ENCODE results near the gene SUCNR1.

SUCNR1 gene

GRCh38 chr3:151859905-151860304 lies 13.5 kb upstream of the SUCNR1 start:
- H3K27ac ChIP-seq, result no peak overlapping the region
- no peak for TF ChIP-seq CTCF (IDR thresholded peaks at IDR 0.05)
- TF ChIP-seq ZFX (IDR thresholded peaks at IDR 0.05; ENCODE audit: borderline replicate concordance), result no peak

GRCh38 chr3:151863611-151864010 lies 9.8 kb upstream of the SUCNR1 start:
- no peak for TF ChIP-seq CTCF (IDR thresholded peaks at IDR 0.05)
- no peak for TF ChIP-seq ZFX (IDR thresholded peaks at IDR 0.05; ENCODE audit: borderline replicate concordance)
- no peak overlapping the region for H3K27ac ChIP-seq

DNA sequence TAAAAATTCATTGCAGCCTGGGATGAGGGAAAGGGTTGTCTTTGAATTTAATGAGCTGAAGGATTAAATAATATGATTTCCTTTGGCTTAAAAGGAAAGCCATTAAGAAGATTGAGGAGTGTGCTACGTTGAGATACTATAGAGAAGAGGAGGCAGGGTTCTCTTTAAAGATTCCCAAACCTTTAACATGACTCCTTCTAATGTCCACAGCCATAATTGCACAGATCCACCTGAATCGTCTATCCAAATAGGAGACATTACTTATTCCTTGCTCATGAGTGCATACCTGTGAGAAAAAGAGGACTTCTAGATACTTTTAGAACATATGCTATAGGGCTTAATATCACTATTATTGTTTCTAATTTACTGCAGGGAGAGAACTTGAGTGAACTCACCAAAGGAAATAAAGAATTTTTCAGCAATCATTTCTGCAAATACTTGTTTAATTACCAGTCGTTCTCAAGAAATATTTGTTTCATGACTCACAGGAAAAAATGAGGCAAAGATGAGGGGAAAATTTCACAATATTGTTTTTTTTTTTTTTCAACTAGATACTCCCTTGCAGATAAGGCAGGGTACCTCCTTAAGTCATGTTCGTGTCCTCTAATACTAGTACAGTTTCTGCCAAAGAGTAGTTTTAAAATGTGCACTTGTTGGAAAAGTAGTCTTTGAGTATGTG lies 8.9 kb upstream of the SUCNR1 start:
- TF ChIP-seq ZFX (IDR thresholded peaks at IDR 0.05; ENCODE audit: borderline replicate concordance) (no peak), CTCF (IDR thresholded peaks at IDR 0.05) (no peak)
- H3K27ac ChIP-seq, result no peak overlapping the region

GRCh38 chr3:151866711-151867410 lies 6.6 kb upstream of the SUCNR1 start:
- TF ChIP-seq ZFX (IDR thresholded peaks at IDR 0.05; ENCODE audit: borderline replicate concordance) (no peak), CTCF (IDR thresholded peaks at IDR 0.05) (no peak)
- no peak overlapping the region for H3K27ac ChIP-seq

- no peak overlapping the region for H3K27ac ChIP-seq
Measured at GRCh38 chr3:151867666-151868065, 5.8 kb upstream of the SUCNR1 start.

DNA sequence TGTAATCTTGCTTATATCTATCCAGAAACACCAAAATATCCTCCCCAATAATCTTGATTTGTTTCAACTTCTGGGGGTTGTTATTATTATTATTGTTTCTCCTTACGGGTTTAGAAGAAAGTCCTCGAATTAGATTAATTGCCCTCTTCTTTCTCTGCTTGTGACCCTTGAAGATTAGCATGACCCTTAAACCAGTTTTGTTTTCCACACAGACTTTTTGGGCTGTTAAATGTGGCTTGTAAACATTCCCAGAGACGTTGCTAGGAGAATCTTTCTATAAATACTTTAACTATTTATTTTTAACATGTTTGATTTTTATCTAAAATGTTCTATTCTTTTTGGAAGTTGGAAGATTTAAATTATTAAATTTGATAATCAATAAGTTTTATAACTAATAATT lies 4.3 kb upstream of the SUCNR1 start:
- TF ChIP-seq ZFX (IDR thresholded peaks at IDR 0.05; ENCODE audit: borderline replicate concordance) (no peak), CTCF (IDR thresholded peaks at IDR 0.05) (no peak)

More at GRCh38 chr3:151867666-151868065, 5.8 kb upstream of the SUCNR1 start:
- TF ChIP-seq ZFX (IDR thresholded peaks at IDR 0.05; ENCODE audit: borderline replicate concordance) (no peak), CTCF (IDR thresholded peaks at IDR 0.05) (no peak)

More for the DNA sequence above, 4.3 kb upstream of the SUCNR1 start:
- no peak overlapping the region for H3K27ac ChIP-seq
